SK-N-SH (cell line): ENCODE data around the gene BRIX1. TPM values are rescaled to one million over a fixed set of nuclear protein-coding genes. Genes with fewer than 3 reads are reported as not detected.

ENCODE experiments used
- CTCF ChIA-PET: fragments of 300-600, 350-600 bp; formaldehyde crosslinking; extraction: SDS; loops from one replicate; lab custom pipeline; 2021; lab: Yijun Ruan, JAX
- POLR2A ChIA-PET: fragments of 350-600 bp; sonication (Branson Sonifier 250); formaldehyde crosslinking; extraction: SDS; loops from one replicate; lab custom pipeline; 2020; ENCODE audit warnings: antibody characterized with exemption, inconsistent platforms; lab: Yijun Ruan, JAX
- DNase-seq: peaks from one replicate; pipeline ENCODE4 v3.0.0; 2012
- H2AFZ ChIP-seq: fragments of 200-600 bp; sonication (generic); 2 replicates; pipeline ENCODE4 v1.8.1; 2016; ENCODE audit warnings: antibody characterized with exemption, mild to moderate bottlenecking, low read depth
- H3F3A ChIP-seq: fragments of 200-600 bp; sonication (generic); replicated peaks from 2 replicates; pipeline ENCODE3; 2016; ENCODE audit warnings: antibody characterized with exemption, mild to moderate bottlenecking; ENCODE audit not compliant: insufficient read depth
- H3K27ac ChIP-seq, 2 experiments: fragments of 200-500 bp in 1 of 2; fragments of 200-600 bp in 1 of 2; sonication (Bioruptor generic) in 1 of 2; sonication (generic), shearing (Covaris generic) in 1 of 2; 2 replicates each; pipeline versions ENCODE4 v1.5.1 to v1.6.1; 2014 to 2016; ENCODE audit warnings: low read depth in 2 of 2, inconsistent platforms in 1 of 2, low read length in 1 of 2, mild to moderate bottlenecking in 1 of 2, mixed read lengths in 1 of 2
- H3K27me3 ChIP-seq: fragments of 200-600 bp; sonication (generic), shearing (Covaris generic); 2 replicates; pipeline ENCODE4 v1.6.1; 2016; ENCODE audit warnings: mixed run types; ENCODE audit not compliant: insufficient read depth
- H3K36me3 ChIP-seq, 2 experiments: fragments of 200-500 bp in 1 of 2; fragments of 200-600 bp in 1 of 2; sonication (Bioruptor generic) in 1 of 2; sonication (generic) in 1 of 2; replicated peaks in 1 of 2; 2 replicates each; pipeline versions ENCODE3 to v1.5.1; 2014 to 2016; ENCODE audit warnings: low read length in 1 of 2, mild to moderate bottlenecking in 1 of 2; ENCODE audit not compliant: insufficient read depth in 2 of 2, control insufficient read depth in 1 of 2
- H3K4me1 ChIP-seq, 2 experiments: fragments of 200-500 bp in 1 of 2; fragments of 200-600 bp in 1 of 2; sonication (Bioruptor generic) in 1 of 2; sonication (generic), shearing (Covaris generic) in 1 of 2; 2 replicates each; pipeline versions ENCODE4 v1.5.1 to v1.6.1; 2014 to 2016; ENCODE audit warnings: low read depth in 1 of 2, low read length in 1 of 2, mixed run types in 1 of 2; ENCODE audit not compliant: insufficient read depth in 2 of 2, control insufficient read depth in 1 of 2
- H3K4me2 ChIP-seq: fragments of 200-600 bp; sonication (generic), shearing (Covaris generic); 2 replicates; pipeline ENCODE4 v1.6.1; 2017; ENCODE audit warnings: mixed run types
- H3K4me3 ChIP-seq, 2 experiments: fragments of 200-500 bp in 1 of 2; fragments of 200-600 bp in 1 of 2; sonication (Bioruptor generic) in 1 of 2; sonication (generic), shearing (Covaris generic) in 1 of 2; 2 replicates each; pipeline versions ENCODE4 v1.5.1 to v1.8.1; 2014 to 2016; ENCODE audit warnings: low read depth in 2 of 2, inconsistent platforms in 1 of 2, low read length in 1 of 2, mild to moderate bottlenecking in 1 of 2, mixed read lengths in 1 of 2, moderate library complexity in 1 of 2
- H3K79me2 ChIP-seq: fragments of 200-600 bp; sonication (generic); 2 replicates; pipeline ENCODE4 v1.8.1; 2017; ENCODE audit warnings: mild to moderate bottlenecking; ENCODE audit not compliant: insufficient read depth
- H3K9ac ChIP-seq: fragments of 200-600 bp; sonication (generic); 2 replicates; pipeline ENCODE4 v1.6.1; 2017; ENCODE audit warnings: mixed run types
- H3K9me2 ChIP-seq: fragments of 200-600 bp; sonication (generic); 2 replicates; pipeline ENCODE4 v1.6.1; 2017; ENCODE audit warnings: mixed run types
- H3K9me3 ChIP-seq: fragments of 200-600 bp; sonication (generic); 2 replicates; pipeline ENCODE4 v1.6.1; 2017; ENCODE audit warnings: mixed run types, mild to moderate bottlenecking, moderate library complexity
- H4K20me1 ChIP-seq: fragments of 200-600 bp; sonication (generic); 2 replicates; pipeline ENCODE4 v1.6.1; 2017; ENCODE audit warnings: mild to moderate bottlenecking, mixed run types; ENCODE audit not compliant: insufficient read depth
- CHD2 ChIP-seq: fragments of 150-350 bp; IDR thresholded peaks from 2 replicates; pipeline ENCODE4 v1.6.1; 2018; ENCODE audit warnings: low read length; ENCODE audit not compliant: partially characterized antibody
- CTCF ChIP-seq: fragments of 200-600 bp; sonication (generic); IDR thresholded peaks from 2 replicates; pipeline ENCODE4 v1.6.1; 2017; ENCODE audit warnings: antibody characterized with exemption, mild to moderate bottlenecking, moderate library complexity
- ELF1 ChIP-seq: IDR thresholded peaks from 2 replicates; pipeline ENCODE4 v1.4.0; 2012
- EP300 ChIP-seq, 2 experiments: IDR thresholded peaks; 2 replicates each; pipeline versions ENCODE4 v1.4.0 to v1.6.1; 2012; ENCODE audit warnings: borderline replicate concordance in 1 of 2, low read depth in 1 of 2, low read length in 1 of 2
- FOSL2 ChIP-seq: IDR thresholded peaks from 2 replicates; pipeline ENCODE4 v1.4.0; 2012; ENCODE audit warnings: low read depth, mild to moderate bottlenecking, moderate library complexity, borderline replicate concordance
- FOXJ3 ChIP-seq: sonication (generic); formaldehyde crosslinking; IDR thresholded peaks from 2 replicates; pipeline ENCODE4 v1.5.1; 2020; ENCODE audit warnings: mild to moderate bottlenecking, missing genetic modification reagents
- FOXM1 ChIP-seq: IDR thresholded peaks from 2 replicates; pipeline ENCODE4 v1.4.0; 2012; ENCODE audit warnings: low read depth, mild to moderate bottlenecking
- GABPA ChIP-seq: IDR thresholded peaks from 2 replicates; pipeline ENCODE4 v1.4.0; 2012; ENCODE audit warnings: low read depth, mild to moderate bottlenecking
- GATA2 ChIP-seq: sonication (generic); formaldehyde crosslinking; IDR thresholded peaks from 2 replicates; pipeline ENCODE4 v1.5.0; 2020; ENCODE audit warnings: mild to moderate bottlenecking, missing genetic modification reagents
- JUND ChIP-seq: IDR thresholded peaks from 2 replicates; pipeline ENCODE4 v1.4.0; 2012
- MAX ChIP-seq: IDR thresholded peaks from 2 replicates; pipeline ENCODE4 v1.4.0; 2012; ENCODE audit warnings: low read depth
- NFIC ChIP-seq: IDR thresholded peaks from 2 replicates; pipeline ENCODE4 v1.4.0; 2012; ENCODE audit warnings: borderline replicate concordance
- PBX3 ChIP-seq: IDR thresholded peaks from 2 replicates; pipeline ENCODE4; 2012
- POLR2AphosphoS5 ChIP-seq: IDR thresholded peaks from 2 replicates; pipeline ENCODE4 v1.6.1; 2012; ENCODE audit warnings: low read depth, low read length
- RAD21 ChIP-seq: IDR thresholded peaks from 2 replicates; pipeline ENCODE4 v1.6.1; 2012; ENCODE audit warnings: mild to moderate bottlenecking, low read length
- RCOR1 ChIP-seq: fragments of 150-350 bp; IDR thresholded peaks from 2 replicates; pipeline ENCODE4 v1.6.1; 2017; ENCODE audit warnings: antibody characterized with exemption, low read length
- REST ChIP-seq: IDR thresholded peaks from 2 replicates; pipeline ENCODE4 v1.6.1; 2012; ENCODE audit warnings: mild to moderate bottlenecking, low read depth, low read length, moderate library complexity
- TAF1 ChIP-seq: IDR thresholded peaks from 2 replicates; pipeline ENCODE4 v1.6.1; 2012; ENCODE audit warnings: low read depth, mild to moderate bottlenecking, low read length, moderate library complexity, borderline replicate concordance
- TCF12 ChIP-seq: IDR thresholded peaks from 2 replicates; pipeline ENCODE4 v1.4.0; 2012
- USF1 ChIP-seq: IDR thresholded peaks from 2 replicates; pipeline ENCODE4 v1.4.0; 2012; ENCODE audit warnings: low read depth, borderline replicate concordance
- USF2 ChIP-seq: fragments of 150-350 bp; IDR thresholded peaks from 2 replicates; pipeline ENCODE4 v1.6.1; 2017; ENCODE audit warnings: antibody characterized with exemption, low read length, low read depth, borderline replicate concordance
- YY1 ChIP-seq: IDR thresholded peaks from 2 replicates; pipeline ENCODE4 v1.4.0; 2012; ENCODE audit warnings: low read depth, mild to moderate bottlenecking
- ZBTB33 ChIP-seq: IDR thresholded peaks from 2 replicates; pipeline ENCODE4 v1.4.0; 2012; ENCODE audit warnings: low read depth, borderline replicate concordance
- WGBS: methylation state at CpG from one replicate; pipeline ENCODE4 v1.1.6; 2017; ENCODE audit warnings: low lambda C conversion rate; 5-methylcytosine and 5-hydroxymethylcytosine counted together
- polyA plus RNA-seq, 3 experiments: library from polyadenylated mRNA; depleted of rRNA; stranded (reverse); fragments of >200 nt; gene quantifications; 2 replicates each; pipeline ENCODE4 v1.2.3, GENCODE V29; 2012

BRIX1 gene
- polyA plus RNA-seq, 1 of the 3 experiments (the other 2 are of a cell fraction), result 18.4 TPM

- H3K4me1 ChIP-seq, result peaks cover 0 to 13% of the 10 kb centered on the region in 2 experiments; a peak in 3 of 4 replicates
- H3K79me2 ChIP-seq, result peaks cover 39% of the 10 kb centered on the region
- no peaks in the 10 kb centered on the region for H3K27me3 ChIP-seq
- DNase-seq, result no peak
- peaks cover 64% of the 10 kb centered on the region for H3F3A ChIP-seq
- peaks cover 70 to 73% of the 10 kb centered on the region in 2 experiments for H3K36me3 ChIP-seq
- TF ChIP-seq NFIC (peak; percentile 48; the same call in 1 of the 2 replicates), FOXJ3 (no peak), REST (no peak), ELF1 (no peak), EP300 (IDR thresholded peaks at IDR 0.05; ENCODE audit: borderline replicate concordance in 1 of 2, low read depth in 1 of 2, low read length in 1 of 2) (no peak), FOSL2 (peak; percentile 99), YY1 (peak; percentile 50; the same call in 1 of the 2 replicates), TAF1 (no peak), GATA2 (CRISPR knock-in tag) (no peak), TCF12 (no peak), POLR2AphosphoS5 (peak; percentile 52; the same call in 1 of the 2 replicates), MAX (no peak), RCOR1 (no peak), RAD21 (no peak), CHD2 (no peak), FOXM1 (no peak), CTCF (no peak), PBX3 (peak; percentile 60), USF2 (no peak), JUND (peak; percentile 98), ZBTB33 (no peak), USF1 (no peak), GABPA (no peak)
- H3K4me3 ChIP-seq, result no peak overlapping the region
- H3K9me3 ChIP-seq, result no peaks in the 10 kb centered on the region
- H3K27ac ChIP-seq, result peak overlapping the region; percentile 31 to 74; a peak in 3 of 4 replicates
- WGBS, result 36% methylated on average over 3 of the region's 3 CpGs
- H3K4me2 ChIP-seq, result peak overlapping the region; percentile 13; the same call in 1 of the 2 replicates
- no peaks in the 10 kb centered on the region for H4K20me1 ChIP-seq
- H2AFZ ChIP-seq, result no peak overlapping the region
- POLR2A ChIA-PET, result interaction anchor here (2.1 kb wide), 1 partner anchor 9 kb away, joined by 8 read pairs; the partner anchor contains the start of genes BRIX1 and RAD1
- CTCF ChIA-PET, result no interaction called here
- H3K9me2 ChIP-seq, result no peaks in the 10 kb centered on the region
- H3K9ac ChIP-seq, result no peak overlapping the region
Observed at GRCh38 chr5:34923694-34924461, 8.4 kb downstream of the BRIX1 start.
